SJSA1 (cell line): Measurements from ENCODE around the gene MAP1S. TPM values are rescaled to one million over a fixed set of nuclear protein-coding genes. Genes with fewer than 3 reads are reported as not detected.
"Not testable (repeated sequence)": the region's sequence is repeated elsewhere in the genome, so short reads cannot be mapped to it uniquely, and the experiment has no call there.

ENCODE experiments used
- DNase-seq, 2 experiments: peaks; one replicate each; pipeline ENCODE4 v3.0.0-alpha.2; 2015 to 2020; ENCODE audit warnings: low spot score in 2 of 2, low read depth in 1 of 2
- H3K27ac ChIP-seq: fragments of 250-450 bp; sonication (Bioruptor Pico); 2 replicates; pipeline ENCODE4 v1.5.1; 2020; ENCODE audit warnings: mild to moderate bottlenecking, moderate library complexity
- H3K27me3 ChIP-seq: fragments of 250-450 bp; sonication (Bioruptor Pico); replicated peaks from 2 replicates; pipeline ENCODE4 v1.5.1; 2020; ENCODE audit warnings: mild to moderate bottlenecking, moderate library complexity
- H3K36me3 ChIP-seq: fragments of 250-450 bp; sonication (Bioruptor Pico); 2 replicates; pipeline ENCODE4 v1.5.1; 2020; ENCODE audit warnings: mild to moderate bottlenecking
- H3K4me1 ChIP-seq: fragments of 250-450 bp; sonication (Bioruptor Pico); replicated peaks from 2 replicates; pipeline ENCODE4 v1.6.1; 2021; ENCODE audit warnings: mild to moderate bottlenecking
- H3K4me3 ChIP-seq: fragments of 250-450 bp; sonication (Bioruptor Pico); 2 replicates; pipeline ENCODE4 v1.5.1; 2020; ENCODE audit warnings: mild to moderate bottlenecking
- H3K9me3 ChIP-seq: fragments of 250-450 bp; sonication (Bioruptor Pico); replicated peaks from 2 replicates; pipeline ENCODE4 v1.5.1; 2020; ENCODE audit warnings: mild to moderate bottlenecking
- total RNA-seq: library from RNA; depleted of rRNA; stranded (reverse); fragments of >200 nt; shearing (Covaris generic); gene quantifications from 2 replicates; pipeline ENCODE4 v1.2.3, GENCODE V29; 2014; rRNA removed

Gene MAP1S
- total RNA-seq, 1 experiment from 2014 or later = 8.1 TPM

GRCh38 chr19:17770613-17771012 lies 51.3 kb downstream of the MAP1S start:
- no peaks in the 10 kb centered on the region for H3K36me3 ChIP-seq

GRCh38 chr19:17772172-17772571 lies 52.9 kb downstream of the MAP1S start:
- no peak for DNase-seq
- H3K27ac ChIP-seq = no peak overlapping the region
- H3K27me3 ChIP-seq = 0 out of 2 replicates have a peak, but pooled peaks cover 2% of the 10 kb centered on the region
- H3K4me3 ChIP-seq = no peak overlapping the region
- H3K36me3 ChIP-seq = no peaks in the 10 kb centered on the region
- H3K4me1 ChIP-seq = no peaks in the 10 kb centered on the region
- no peaks in the 10 kb centered on the region for H3K9me3 ChIP-seq

More at GRCh38 chr19:17770613-17771012, 51.3 kb downstream of the MAP1S start:
- H3K9me3 ChIP-seq = no peaks in the 10 kb centered on the region
- no peak overlapping the region for H3K4me3 ChIP-seq
- 0 out of 2 replicates have a peak, but pooled peaks cover 2% of the 10 kb centered on the region for H3K27me3 ChIP-seq
- H3K4me1 ChIP-seq = peaks cover 7% of the 10 kb centered on the region
- DNase-seq = no peak
- H3K27ac ChIP-seq = no peak overlapping the region

GRCh38 chr19:17775245-17775927 lies 56.1 kb downstream of the MAP1S start:
- Histone ChIP-seq H3K36me3 (no peaks in the 10 kb centered on the region), H3K4me1 (no peaks in the 10 kb centered on the region), H3K27ac (no peak overlapping the region), H3K27me3 (0 out of 2 replicates have a peak, but pooled peaks cover 2% of the 10 kb centered on the region), H3K9me3 (no peaks in the 10 kb centered on the region), H3K4me3 (no peak overlapping the region)
- peak in 1 of 2 experiments; percentile 29 for DNase-seq

GRCh38 chr19:17775991-17776803 lies 56.9 kb downstream of the MAP1S start:
- H3K36me3 ChIP-seq = no peaks in the 10 kb centered on the region
- H3K27me3 ChIP-seq = 0 out of 2 replicates have a peak, but pooled peaks cover 2% of the 10 kb centered on the region
- H3K9me3 ChIP-seq = no peaks in the 10 kb centered on the region
- no peak for DNase-seq
- H3K4me3 ChIP-seq = no peak overlapping the region
- H3K27ac ChIP-seq = no peak overlapping the region
- H3K4me1 ChIP-seq = no peaks in the 10 kb centered on the region

GRCh38 chr19:17777840-17778239 lies 58.6 kb downstream of the MAP1S start:
- H3K36me3 ChIP-seq, H3K27ac ChIP-seq, H3K27me3 ChIP-seq, H3K4me3 ChIP-seq, H3K4me1 ChIP-seq, DNase-seq, H3K9me3 ChIP-seq: not testable (repeated sequence)

GRCh38 chr19:17778251-17778967 lies 59.1 kb downstream of the MAP1S start:
- H3K4me3 ChIP-seq = no peak overlapping the region
- 0 out of 2 replicates have a peak, but pooled peaks cover 2% of the 10 kb centered on the region for H3K27me3 ChIP-seq
- H3K4me1 ChIP-seq = no peaks in the 10 kb centered on the region
- DNase-seq = peak in 1 of 2 experiments; percentile 67
- no peak overlapping the region for H3K27ac ChIP-seq
- no peaks in the 10 kb centered on the region for H3K36me3 ChIP-seq
- no peaks in the 10 kb centered on the region for H3K9me3 ChIP-seq

GRCh38 chr19:17778968-17779929 lies 60.0 kb downstream of the MAP1S start:
- no peak overlapping the region for H3K4me3 ChIP-seq
- no peaks in the 10 kb centered on the region for H3K4me1 ChIP-seq
- no peaks in the 10 kb centered on the region for H3K36me3 ChIP-seq
- 0 out of 2 replicates have a peak, but pooled peaks cover 2% of the 10 kb centered on the region for H3K27me3 ChIP-seq
- no peaks in the 10 kb centered on the region for H3K9me3 ChIP-seq
- H3K27ac ChIP-seq = no peak overlapping the region
- DNase-seq = no peak

- DNase-seq = no peak
- no peaks in the 10 kb centered on the region for H3K36me3 ChIP-seq
- no peaks in the 10 kb centered on the region for H3K27me3 ChIP-seq
- no peak overlapping the region for H3K27ac ChIP-seq
- H3K9me3 ChIP-seq = no peaks in the 10 kb centered on the region
- no peaks in the 10 kb centered on the region for H3K4me1 ChIP-seq
- H3K4me3 ChIP-seq = no peak overlapping the region
These were observed 61.5 kb downstream of the MAP1S start for GRCh38 chr19:17780781-17781180.

- not testable (repeated sequence) for H3K27ac ChIP-seq, DNase-seq, H3K36me3 ChIP-seq, H3K27me3 ChIP-seq, H3K4me3 ChIP-seq, H3K9me3 ChIP-seq, H3K4me1 ChIP-seq
These were observed 64.4 kb downstream of the MAP1S start for GRCh38 chr19:17783721-17784120.

Other genes with a start within 250 kb of the MAP1S start
- 4.0 and 4.8 TPM in 2 replicates for gene SLC27A1, start 249.0 kb upstream of the MAP1S start, total RNA-seq
- gene PGLS, start 207.8 kb upstream of the MAP1S start, total RNA-seq = 51.5 and 58.5 TPM in 2 replicates
- gene COLGALT1, start 163.8 kb upstream of the MAP1S start, total RNA-seq = 73.9 and 114 TPM in 2 replicates
- gene UNC13A, start 31.1 kb upstream of the MAP1S start, total RNA-seq = not detected in 2 replicates
- gene FCHO1, start 32.0 kb downstream of the MAP1S start, total RNA-seq = 0.63 TPM in 1 of 2 replicates, not detected in the other
- not detected in 2 replicates for gene B3GNT3, start 75.7 kb downstream of the MAP1S start, total RNA-seq
- gene INSL3, start 102.0 kb downstream of the MAP1S start, total RNA-seq = not detected in 2 replicates
- gene JAK3, start 128.5 kb downstream of the MAP1S start, total RNA-seq = 5.4 and 6.9 TPM in 2 replicates
- 821 and 921 TPM in 2 replicates for gene RPL18A, start 140.4 kb downstream of the MAP1S start, total RNA-seq
- not detected in 2 replicates for gene SLC5A5, start 152.5 kb downstream of the MAP1S start, total RNA-seq
- gene CCDC124, start 213.5 kb downstream of the MAP1S start, total RNA-seq = 41.1 and 55.2 TPM in 2 replicates
- gene KCNN1, start 247.6 kb downstream of the MAP1S start, total RNA-seq = not detected in 2 replicates